GM18517 (cell line): ENCODE measurements around the gene REN.

Experiments
- ATAC-seq: cut with Tn5 transposase; IDR thresholded peaks from one replicate; pipeline ENCODE4 v1.9.1; 2021; ENCODE audit warnings: mild to moderate bottlenecking, moderate library complexity; ENCODE audit not compliant: unreplicated experiment

The REN gene

GRCh38 chr1:204110894-204111633 lies 55.1 kb downstream of the REN start:
- no peak for ATAC-seq

- ATAC-seq = no peak
Observed at GRCh38 chr1:204108312-204109141, 57.6 kb downstream of the REN start.

- ATAC-seq = no peak
Observed at GRCh38 chr1:204107892-204108291, 58.2 kb downstream of the REN start.

- ATAC-seq = no peak
Observed at GRCh38 chr1:204106825-204107224, 59.3 kb downstream of the REN start.

GRCh38 chr1:204105131-204105515 lies 61.0 kb downstream of the REN start:
- ATAC-seq = no peak
